Activated CD8-positive, alpha-beta memory T cell treated with anti-CD3 and anti-CD28 coated beads, Interleukin-2, amount 50 U/mL, for 4 hours (primary cell): ENCODE data around the gene ZNF860.
A peak's percentile ranks its signal among the peaks of the same experiment; 100 is the strongest.
"Not testable (repeated sequence)": the region's sequence is repeated elsewhere in the genome, so short reads cannot be mapped to it uniquely, and the experiment has no call there.

Experiments used
- DNase-seq: peaks from one replicate; pipeline ENCODE4 v3.0.0-alpha.2; 2020

The ZNF860 gene

DNA sequence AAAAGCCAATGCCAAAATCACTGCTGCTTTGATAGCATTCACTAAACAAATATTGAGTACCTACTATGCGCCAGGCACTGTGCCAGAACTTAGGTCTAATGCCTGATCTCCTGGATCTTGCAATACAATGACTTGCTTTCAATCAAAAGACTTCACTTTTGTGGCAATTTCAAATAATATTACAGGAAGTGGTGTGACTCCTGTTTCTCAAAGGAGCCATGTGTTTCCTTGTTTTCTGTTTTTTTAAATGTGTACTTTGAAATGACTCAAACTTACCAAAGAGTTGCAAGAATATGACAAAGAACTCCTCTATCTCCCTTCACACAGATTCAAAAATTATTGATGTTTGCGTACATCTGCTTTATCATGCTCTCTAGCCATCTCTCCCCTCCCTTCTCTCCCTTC, 18.7 kb upstream of the ZNF860 start:
- no peak for DNase-seq

DNA sequence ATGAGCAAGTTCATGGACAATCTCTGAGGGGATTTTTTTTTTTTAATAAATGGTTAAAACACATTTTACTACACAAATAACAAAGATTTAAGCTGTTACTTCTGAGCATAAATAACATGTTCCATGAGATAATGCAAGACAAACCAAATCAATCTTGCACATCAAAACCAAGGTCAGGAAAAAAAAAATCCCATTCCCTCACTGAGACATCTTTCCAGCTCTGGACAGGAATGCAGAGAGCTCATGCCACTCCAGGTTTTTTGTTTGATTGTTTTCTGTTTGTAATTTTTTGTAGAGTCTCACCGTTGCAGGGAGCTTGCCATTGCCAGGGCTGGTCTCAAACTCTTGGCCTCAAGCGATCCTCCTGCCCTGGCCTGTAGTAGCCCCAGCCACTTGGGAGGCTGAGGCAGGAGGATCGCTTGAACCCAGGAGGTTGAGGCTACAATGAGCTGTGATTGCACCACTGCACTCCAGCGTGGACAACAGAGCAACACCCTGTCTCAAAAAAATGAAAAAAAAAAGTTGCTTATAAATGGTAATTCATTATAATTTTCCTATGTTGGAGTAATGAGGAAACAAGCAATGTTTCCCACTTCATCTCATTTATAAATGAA, 14.5 kb upstream of the ZNF860 start:
- DNase-seq, result no peak

DNA sequence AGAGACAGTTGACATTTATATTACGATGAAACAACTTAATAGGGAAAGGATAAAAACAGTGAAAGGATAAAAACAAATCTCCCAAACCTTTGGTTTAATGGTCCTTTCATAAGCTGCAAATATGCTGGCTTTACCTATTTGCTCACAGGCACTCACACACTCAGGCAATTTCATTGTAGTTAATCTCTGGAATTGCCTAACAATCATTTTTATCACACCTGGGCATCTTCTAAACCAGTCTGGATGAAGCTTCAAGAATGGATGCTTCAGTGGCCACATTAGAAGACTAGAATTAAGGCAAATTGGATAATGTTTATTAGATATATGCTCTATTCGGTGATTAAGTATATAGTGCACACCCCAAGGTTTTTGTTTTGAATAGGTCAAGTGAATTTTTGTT, 14.0 kb upstream of the ZNF860 start:
- DNase-seq, result no peak

DNA sequence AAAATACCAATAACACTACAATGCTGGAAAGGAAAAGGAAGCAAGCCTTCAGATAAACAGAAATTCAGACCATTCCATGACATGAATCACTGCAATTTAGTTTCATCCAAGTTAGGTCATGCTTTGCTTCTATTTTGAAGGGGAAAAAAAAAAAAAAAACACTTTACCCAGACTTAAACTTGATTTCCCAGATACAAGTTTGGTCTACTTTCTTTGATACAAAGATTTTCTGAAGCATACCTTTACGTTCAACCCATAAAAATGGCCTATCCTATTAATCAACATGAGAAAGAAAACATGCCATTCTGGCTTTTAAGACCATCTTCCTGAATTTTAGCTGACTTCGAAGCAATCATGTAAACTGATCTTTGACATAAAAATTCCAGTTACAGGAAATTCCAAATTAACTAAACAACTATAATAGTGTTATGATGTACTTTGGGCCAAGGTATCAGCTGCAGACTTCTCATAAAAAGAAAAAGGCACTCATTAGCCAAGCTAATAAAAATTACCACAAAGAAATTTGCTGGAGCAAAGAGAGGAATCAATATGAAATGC, 13.1 kb upstream of the ZNF860 start:
- DNase-seq, result no peak

DNA sequence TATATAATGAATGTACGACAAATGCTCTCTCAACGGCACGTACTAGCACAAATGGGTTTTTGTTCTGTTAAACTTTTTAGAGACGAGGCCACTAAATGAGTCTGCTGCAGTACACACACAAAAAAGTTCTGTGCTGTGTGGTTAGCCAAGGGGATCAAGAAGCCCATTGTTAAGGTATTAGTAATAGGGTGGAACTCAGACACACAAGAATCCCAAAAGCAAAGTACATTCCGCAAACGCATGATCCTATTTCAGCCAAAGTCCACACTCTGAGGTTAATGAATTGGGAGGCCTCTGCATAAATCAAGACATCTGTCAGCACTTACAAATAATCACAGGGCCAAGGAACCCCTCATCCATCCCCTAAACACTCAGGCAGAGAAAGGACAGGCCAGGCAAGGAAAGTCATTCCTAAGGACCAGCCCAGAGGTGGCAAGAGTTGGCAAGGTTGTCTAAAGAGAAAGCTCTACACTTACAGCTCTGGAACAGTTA, 12.6 kb upstream of the ZNF860 start:
- no peak for DNase-seq

DNA sequence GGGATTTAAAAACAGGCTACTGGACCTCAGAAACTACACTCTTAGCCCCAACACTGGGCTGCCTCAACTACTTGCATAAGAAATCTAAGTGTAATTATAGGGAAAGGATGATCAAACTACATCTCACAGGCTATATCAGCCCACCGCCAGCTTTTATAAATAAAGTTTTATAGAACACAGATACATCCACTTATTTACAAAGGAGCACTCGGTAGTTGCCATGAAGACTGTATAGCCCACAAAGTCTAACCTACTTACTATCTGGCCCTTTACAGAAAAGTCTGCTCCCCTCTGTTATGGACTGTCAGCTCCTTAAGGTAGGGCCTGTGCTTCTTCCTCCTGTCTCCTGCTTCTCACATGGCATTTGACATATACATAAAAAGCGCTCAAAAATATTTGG, 9.9 kb upstream of the ZNF860 start:
- no peak for DNase-seq

DNA sequence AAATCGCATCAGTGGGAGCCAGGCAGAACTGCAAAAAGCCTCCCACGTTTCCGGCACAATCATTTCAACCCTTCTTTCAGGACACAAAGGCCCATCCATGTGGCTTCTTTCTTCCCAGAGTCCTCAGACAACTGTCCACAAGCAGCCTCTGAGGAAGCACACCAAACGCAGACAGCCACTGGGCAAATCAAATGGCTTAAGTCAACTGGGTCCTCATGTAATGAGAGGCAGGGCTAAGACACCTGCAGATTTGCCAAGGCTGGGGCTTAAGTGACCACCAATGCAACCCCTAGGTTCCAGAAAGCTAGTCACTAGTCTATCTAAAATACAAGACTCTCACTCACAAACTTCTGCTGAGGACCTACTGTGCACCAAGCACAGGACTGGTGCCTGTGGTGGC, 8.5 kb upstream of the ZNF860 start:
- DNase-seq, result no peak

DNA sequence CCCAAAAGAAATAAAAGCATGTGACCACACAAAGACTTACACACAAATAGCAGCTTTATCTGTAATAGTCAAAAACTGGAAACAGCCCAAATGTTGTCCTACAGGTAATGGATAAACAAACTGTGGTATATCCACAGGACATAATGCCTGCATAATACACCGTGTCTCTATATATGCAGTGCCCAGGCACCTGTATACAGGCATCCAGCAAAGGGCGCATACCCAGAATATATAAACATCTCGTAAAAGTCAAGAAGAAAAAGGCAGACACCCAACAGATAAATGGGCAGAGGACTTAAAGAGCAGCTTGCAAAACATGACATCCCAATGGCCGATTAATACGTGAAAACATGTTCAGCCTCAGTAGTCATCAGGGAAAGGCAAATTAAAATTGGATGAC, 7.7 kb upstream of the ZNF860 start:
- DNase-seq, result no peak

DNA sequence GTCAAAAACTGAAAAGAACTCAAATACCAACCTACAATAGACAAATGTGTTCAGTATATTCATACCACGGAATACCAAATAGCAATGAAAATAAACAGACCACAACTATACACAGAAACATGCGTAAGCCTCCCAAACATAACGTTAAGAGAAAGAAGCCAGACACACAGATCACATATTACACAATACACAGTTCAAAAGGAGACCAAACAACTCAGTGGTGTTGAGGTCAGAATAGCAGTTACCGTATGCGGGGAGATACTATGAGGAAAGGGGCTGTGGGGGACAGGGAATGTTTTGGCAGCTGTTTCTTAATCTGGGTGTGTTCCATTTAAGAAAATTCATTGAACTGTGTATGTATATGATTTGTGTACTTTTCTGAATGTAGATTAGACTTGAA, 7.1 kb upstream of the ZNF860 start:
- no peak for DNase-seq

DNA sequence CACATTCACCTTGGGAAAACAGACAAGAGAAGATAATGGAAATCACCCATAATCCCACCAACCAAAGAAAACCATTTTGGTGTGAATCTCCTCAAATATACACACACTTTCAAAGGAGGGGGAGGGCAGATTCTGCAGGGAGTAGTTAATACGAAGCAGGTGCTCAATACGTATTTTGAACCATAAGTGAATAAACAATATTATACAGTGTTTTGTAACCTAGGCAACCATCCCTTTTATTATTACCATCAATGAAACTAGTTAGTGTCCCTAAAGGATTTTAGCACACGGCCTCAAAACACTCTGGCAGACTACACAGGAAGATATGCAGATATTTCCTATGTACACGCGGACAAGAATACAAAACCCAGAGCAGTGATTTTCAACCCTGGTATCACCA, 6.6 kb upstream of the ZNF860 start:
- DNase-seq, result no peak

DNA sequence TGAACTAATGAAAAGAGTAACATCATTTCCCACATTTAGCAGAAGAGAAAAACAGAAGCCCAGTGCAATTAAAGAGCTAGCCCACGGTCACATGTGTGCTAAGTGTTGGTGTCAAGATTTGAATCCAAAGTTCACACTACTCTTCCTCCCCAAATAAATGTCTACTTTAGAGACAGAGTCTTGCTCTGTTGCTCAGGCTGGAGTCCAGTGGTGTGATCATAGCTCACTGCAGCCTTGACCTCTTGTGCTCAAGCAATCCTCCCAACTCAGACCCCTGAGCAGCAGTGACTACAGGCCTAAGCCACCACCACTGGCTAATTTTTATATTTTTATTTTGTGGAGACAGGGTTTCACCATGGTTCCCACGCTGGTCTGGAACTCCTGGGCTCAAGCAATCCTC, 5.2 kb upstream of the ZNF860 start:
- DNase-seq, result no peak

DNA sequence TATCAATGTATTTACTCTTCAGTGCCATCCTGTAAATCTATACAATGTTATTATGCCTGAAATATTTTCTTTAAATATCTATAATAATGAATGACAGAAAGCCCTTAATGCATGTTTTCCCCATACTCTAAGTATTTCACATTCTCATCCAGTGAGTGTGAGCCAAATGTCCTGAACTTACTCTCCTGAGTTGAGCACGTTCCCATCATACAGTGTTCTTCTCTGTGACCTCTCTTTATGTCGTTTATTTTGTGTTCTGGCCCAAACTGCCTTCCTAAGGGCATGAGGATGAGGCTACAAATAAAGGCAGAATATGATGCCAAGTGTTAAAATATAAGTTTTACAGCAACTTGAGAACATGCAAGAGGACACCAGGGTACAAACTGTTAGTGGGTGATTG, 3.8 kb upstream of the ZNF860 start:
- no peak for DNase-seq

DNA sequence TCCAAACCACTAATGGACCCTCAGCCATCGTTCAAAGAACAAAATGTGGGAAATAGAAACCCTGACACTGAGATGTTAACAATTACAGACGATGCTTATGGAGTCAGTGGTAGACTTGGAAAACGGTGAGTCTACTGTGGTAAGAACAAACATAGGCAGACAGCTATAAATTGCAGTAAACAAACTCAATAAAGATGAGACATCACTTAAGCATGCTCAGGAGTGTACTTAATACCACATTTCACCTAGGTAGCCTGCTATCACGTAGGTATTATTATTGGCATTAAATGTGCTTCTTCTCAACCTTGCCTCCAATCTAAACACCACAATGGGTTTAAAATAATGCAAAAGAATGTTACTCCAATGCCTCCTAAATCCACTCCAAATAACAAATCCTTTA, 3.0 kb upstream of the ZNF860 start:
- no peak for DNase-seq

DNA sequence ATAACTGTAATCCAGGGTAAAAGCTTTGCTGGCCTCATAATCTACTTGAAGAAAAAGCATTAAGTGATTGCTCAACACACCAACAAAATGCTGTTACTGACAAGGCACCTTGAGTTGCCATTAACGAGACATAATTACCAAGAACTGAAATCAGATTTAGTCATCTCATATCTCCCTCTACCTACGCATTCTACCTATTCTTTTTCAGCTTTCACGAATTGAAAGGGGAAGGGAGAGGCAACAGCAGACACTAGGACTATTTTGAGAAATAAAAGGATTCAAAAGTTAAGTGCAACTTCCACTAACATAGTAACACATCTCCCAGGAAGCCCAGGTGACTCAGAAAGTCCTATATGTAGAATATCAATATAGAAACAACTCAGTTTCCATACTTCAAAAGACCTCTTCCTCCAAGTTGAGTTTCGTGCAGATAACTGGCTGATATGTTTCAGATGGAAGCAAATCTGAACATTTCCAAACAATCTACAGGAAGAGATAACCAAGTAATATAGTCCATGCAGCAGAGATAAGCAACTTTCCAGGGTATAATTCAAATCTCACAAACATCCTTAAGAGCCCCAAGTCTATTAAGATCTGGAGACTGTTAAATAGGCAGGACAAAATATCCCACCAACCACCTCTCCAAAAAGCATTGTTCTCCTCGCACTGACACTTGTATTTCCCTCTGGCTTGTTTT, 2.4 kb upstream of the ZNF860 start:
- DNase-seq, result no peak

DNA sequence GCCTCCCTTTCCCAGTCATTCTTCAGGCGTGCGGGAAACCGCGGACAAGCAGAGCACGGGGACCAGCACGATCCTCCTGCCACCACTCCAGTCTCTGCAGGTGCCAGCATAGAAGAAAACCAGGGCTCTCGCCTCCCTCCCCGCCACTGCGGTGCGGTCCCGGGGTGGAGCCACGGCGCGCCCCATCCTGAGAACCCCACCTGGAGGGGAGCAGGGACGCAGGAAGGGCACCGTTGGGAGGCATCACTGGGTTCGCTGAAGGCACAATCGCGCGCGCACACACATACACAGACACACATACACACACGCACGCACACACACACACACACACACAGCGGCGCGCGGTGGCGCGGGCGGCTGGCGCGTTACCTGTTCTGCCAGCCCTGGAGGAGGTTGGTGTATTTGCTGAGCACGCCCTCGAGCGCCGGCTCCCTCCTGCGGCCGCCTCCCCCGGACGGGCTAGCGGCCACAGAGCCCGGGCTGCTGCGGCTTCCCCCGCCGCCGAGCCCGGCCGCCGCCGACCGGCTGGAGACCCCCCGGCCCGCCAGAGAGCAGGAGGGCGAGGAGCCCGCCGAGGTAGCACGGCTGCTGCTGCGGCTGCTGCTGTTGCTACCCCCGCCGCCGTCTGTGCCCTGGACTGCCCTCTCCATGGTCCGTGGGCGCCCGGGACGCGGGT, 882 bp upstream of the ZNF860 start:
- DNase-seq, result peak; percentile 26

DNA sequence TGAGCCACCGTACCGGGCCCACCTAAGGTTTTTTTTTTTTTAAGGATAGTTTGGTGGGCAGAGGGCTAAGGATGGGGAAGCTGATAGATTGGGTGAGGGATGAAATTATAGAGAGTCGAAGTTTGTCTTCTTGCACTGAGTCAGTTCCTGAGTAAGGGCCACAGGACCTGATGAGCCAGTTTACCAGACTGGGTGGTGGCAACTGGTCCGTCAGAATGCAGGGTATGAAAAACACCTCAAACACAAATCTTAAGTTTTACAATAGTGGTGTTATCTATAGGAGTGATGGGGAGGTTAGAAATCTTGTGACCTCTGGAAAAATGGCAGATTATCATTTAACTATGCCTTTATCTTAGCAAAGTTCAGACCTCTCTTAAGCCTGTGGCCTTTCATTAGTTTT, 2.8 kb downstream of the ZNF860 start:
- no peak for DNase-seq

DNA sequence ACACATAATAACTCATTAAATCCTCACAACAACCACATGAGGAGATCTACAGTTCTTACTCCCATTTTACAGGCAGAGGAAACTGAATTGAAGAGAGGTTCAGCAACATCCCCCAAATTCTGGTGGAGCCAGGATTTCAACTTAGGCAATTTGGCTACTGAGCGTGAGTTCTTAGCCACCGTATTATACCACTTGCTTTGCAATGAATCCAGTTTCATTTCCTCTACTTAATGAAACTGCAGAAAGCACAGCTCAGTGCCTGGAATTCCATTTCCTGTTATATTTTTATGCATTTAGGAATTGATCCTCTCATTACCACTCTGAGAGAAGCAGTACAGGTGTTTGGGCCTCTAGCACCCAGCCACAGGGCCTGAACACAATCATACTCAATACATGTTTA, 4.3 kb downstream of the ZNF860 start:
- DNase-seq, result no peak

DNA sequence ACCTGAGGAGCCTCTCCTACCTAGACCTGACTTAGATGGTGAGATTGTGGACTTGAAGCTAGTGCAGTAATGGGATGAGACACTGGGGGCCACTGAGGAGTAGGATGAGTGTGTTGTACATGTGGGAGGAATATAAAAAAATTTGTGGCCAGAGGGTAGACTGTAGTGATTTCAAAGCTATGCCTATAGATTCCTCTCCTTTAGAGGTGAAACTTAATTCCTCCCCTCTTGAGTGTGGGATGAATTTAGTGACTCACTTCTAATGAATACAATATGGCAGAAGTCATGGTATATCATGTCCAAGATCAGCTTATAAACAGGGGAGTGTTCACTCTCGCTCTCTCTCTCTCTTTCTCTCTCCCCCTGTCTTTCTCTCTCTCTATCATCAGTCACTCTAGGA, 6.7 kb downstream of the ZNF860 start:
- no peak for DNase-seq

DNA sequence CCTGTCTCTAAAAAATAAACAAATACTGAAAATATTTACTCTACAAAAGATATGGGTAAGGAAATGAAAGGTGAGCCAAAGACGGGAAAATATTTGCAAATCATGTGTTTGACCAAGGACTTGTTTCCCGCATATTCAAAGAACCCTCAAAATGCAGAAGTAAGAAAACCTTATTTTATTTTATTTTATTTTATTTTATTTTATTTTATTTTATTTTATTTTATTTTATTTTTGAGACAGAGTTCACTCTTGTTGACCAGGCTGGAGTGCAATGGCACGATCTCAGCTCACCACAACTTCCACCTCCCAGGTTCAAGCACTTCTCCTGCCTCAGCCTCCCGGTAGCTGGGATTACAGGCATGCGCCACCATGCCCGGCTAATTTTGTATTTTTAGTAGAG, 11.4 kb downstream of the ZNF860 start:
- not testable (repeated sequence) for DNase-seq

DNA sequence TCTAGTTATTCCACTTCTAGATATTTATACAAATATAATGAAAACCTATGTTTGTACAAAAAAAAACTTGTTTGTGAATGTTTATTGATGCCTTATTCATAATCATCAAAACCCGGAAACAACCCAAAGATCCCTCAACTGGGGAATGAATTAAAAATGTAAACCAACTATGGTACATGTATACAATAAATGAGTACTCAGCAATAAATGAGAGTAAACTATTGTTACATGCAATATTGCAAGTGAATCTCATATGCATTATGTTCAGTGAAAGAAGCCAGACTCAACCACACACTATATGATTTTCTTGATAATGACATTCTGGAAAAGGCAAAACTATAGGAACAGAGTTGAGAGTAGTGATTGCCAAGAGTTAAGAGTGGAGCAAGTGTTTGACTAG, 12.3 kb downstream of the ZNF860 start:
- no peak for DNase-seq

DNA sequence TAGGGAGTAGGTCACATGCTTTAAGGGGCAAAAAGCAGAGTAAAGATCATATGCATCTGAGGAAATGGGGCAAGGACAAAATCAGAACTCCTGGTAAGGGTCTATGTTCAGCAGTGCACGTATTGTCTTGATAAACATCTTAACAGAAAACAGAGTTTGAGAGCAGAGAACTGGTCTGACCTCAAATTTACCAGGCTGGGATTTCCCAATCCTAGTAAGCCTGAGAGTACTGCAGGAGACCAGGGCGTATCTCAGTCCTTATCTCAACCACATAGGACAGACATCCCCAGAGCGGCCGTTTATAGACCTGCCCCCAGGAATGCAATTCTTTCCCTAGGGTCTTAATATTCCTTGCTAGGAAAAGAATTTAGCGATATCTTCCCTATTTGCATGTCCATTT, 13.5 kb downstream of the ZNF860 start:
- not testable (repeated sequence) for DNase-seq

DNA sequence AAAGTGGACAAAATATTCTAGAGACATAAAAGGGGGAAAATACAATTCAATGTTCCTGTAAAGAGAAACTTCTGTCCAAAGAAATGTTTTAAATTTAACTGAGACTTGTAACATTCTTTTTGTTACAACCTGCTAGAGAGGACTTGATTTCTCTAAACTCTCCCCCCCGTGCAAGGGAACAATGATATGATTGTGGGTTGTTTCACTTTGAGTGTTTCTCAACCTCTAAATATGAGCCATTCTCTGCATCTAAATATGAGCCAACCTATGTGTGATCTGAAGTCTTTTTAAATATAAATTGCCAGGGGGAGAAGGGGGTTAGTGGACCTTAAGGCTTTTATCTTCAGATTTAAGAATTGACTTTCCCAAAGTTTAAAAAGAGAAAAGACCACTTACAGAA, 14.6 kb downstream of the ZNF860 start:
- no peak for DNase-seq

DNA sequence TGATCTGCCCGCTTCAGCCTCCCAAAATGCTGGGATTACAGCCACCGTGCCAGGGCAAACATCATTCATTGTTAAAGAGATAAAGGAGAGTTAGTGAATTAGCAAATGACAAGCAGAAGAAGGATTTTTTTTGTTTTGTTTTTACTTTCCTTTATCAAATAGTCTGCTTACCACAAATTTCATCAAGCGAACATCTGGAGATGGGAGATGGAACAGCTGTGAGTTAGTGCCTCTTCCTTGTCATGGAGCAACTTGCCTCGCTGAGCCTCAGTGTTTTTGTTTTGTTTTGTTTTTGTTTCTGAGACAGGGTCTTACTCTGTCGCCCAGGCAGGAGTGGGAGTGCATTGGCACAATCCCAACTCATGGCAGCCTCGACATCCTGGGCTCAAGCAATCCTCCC, 15.9 kb downstream of the ZNF860 start:
- no peak for DNase-seq

DNA sequence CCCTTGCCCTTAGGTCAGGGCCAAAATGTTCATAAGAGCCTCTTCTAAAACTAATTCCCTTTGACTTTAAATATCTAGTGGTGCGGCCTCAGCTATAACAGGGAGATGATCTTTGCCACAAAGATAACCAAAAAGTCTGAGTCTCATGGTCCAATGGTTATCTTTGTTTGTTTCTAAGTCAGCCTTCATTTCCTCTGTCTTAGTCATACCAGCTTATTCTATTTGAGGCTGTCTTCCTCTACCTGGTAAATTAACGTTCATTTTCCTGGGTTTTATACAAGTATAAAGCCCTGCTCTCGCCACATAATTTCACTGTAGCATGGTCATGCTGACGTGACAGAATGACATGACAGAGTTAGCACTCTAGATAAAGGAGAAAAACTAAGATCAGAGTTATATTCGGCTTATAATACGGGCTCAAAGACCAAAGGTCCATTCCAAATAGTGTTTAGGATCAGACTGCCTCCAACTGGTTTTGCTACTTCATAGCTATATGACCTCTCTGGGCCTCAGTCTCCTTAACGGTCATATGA, 18.4 kb downstream of the ZNF860 start:
- no peak for DNase-seq
